Esophagus (tissue), 2 donors: Measurements from ENCODE around the gene RHBDF2. TPM values are rescaled to one million over a fixed set of nuclear protein-coding genes. Genes with fewer than 3 reads are reported as not detected.

Source experiments
- H3K27ac ChIP-seq, 2 donors: one replicate each; pipeline ENCODE4 v1.5.1; 2013; ENCODE audit warnings: low read depth in 2 of 2, mild to moderate bottlenecking in 2 of 2, inconsistent platforms in 1 of 2, low read length in 1 of 2, moderate library complexity in 1 of 2
- H3K27me3 ChIP-seq, 2 donors: one replicate each; pipeline ENCODE4 v1.6.1; 2013; ENCODE audit warnings: low read length in 2 of 2, control low read depth in 1 of 2, mild to moderate bottlenecking in 1 of 2; ENCODE audit not compliant: insufficient read depth in 2 of 2, control insufficient read depth in 1 of 2
- H3K36me3 ChIP-seq, 2 donors: one replicate each; pipeline ENCODE4 v1.6.1; 2013; ENCODE audit warnings: low read length in 1 of 2; ENCODE audit not compliant: control insufficient read depth in 2 of 2, insufficient read depth in 2 of 2
- H3K4me1 ChIP-seq, 2 donors: one replicate each; pipeline ENCODE4 v1.6.1; 2013; ENCODE audit warnings: low read length in 1 of 2; ENCODE audit not compliant: control insufficient read depth in 2 of 2, insufficient read depth in 2 of 2
- H3K4me3 ChIP-seq, 2 donors: one replicate each; pipeline ENCODE4 v1.5.1; 2013; ENCODE audit warnings: low read length in 2 of 2, mild to moderate bottlenecking in 2 of 2, low read depth in 1 of 2, moderate library complexity in 1 of 2
- H3K9me3 ChIP-seq, 2 donors: one replicate each; pipeline ENCODE4 v1.6.1; 2013; ENCODE audit warnings: mild to moderate bottlenecking in 2 of 2, low read depth in 1 of 2, low read length in 1 of 2, moderate library complexity in 1 of 2; ENCODE audit not compliant: control insufficient read depth in 2 of 2, insufficient read depth in 1 of 2
- WGBS, 2 donors: extraction: QIAGEN DNeasy Blood & Tissue Kit; methylation state at CpG; one replicate each; pipeline ENCODE4 v1.1.7; 2013; 5-methylcytosine and 5-hydroxymethylcytosine counted together
- polyA plus RNA-seq, 2 donors: library from polyadenylated mRNA; stranded (reverse); fragments of 200-250 nt; gene quantifications; one replicate each; pipeline ENCODE4 v1.2.3, GENCODE V29; 2013
- donor health status: healthy with polysubstance abuse.
- donor health status: Bipolar disorder and iron deficiency.

RHBDF2 gene
- polyA plus RNA-seq, 2 donors: 19.4 to 27.3 TPM

- 63 to 77% methylated on average over 8 of the region's 8 CpGs for WGBS, 2 donors
- no peaks in the 10 kb centered on the region for H3K27me3 ChIP-seq
- H3K4me3 ChIP-seq: no peak overlapping the region
- no peaks in the 10 kb centered on the region for H3K9me3 ChIP-seq
- H3K4me1 ChIP-seq: peaks cover 5 to 27% of the 10 kb centered on the region in 2 donors
- peak overlapping the region in 1 of 2 donors; percentile 49 for H3K27ac ChIP-seq
- peaks cover 0 to 2% of the 10 kb centered on the region in 2 donors for H3K36me3 ChIP-seq
Observed at GRCh38 chr17:76532072-76532651, 30.9 kb upstream of the RHBDF2 start.

- Histone ChIP-seq H3K36me3 (peaks cover 0 to 2% of the 10 kb centered on the region in 2 donors), H3K27me3 (no peaks in the 10 kb centered on the region), H3K27ac (peak overlapping the region; percentile 53 to 76), H3K9me3 (no peaks in the 10 kb centered on the region), H3K4me3 (no peak overlapping the region), H3K4me1 (peaks cover 5 to 27% of the 10 kb centered on the region in 2 donors)
- WGBS, 2 donors: 82 to 86% methylated on average over 17 to 18 of the region's 18 CpGs
Observed at GRCh38 chr17:76531486-76532038, 30.3 kb upstream of the RHBDF2 start.

GRCh38 chr17:76530811-76531485 lies 29.7 kb upstream of the RHBDF2 start:
- H3K9me3 ChIP-seq: no peaks in the 10 kb centered on the region
- H3K4me3 ChIP-seq: no peak overlapping the region
- peak overlapping the region; percentile 69 to 76 for H3K27ac ChIP-seq
- peaks cover 5 to 27% of the 10 kb centered on the region in 2 donors for H3K4me1 ChIP-seq
- 80 to 81% methylated on average over 23 to 32 of the region's 32 CpGs for WGBS, 2 donors
- H3K36me3 ChIP-seq: peaks cover 0 to 2% of the 10 kb centered on the region in 2 donors
- no peaks in the 10 kb centered on the region for H3K27me3 ChIP-seq

- H3K27ac ChIP-seq: peak overlapping the region; percentile 69 to 76
- no peaks in the 10 kb centered on the region for H3K27me3 ChIP-seq
- H3K4me3 ChIP-seq: no peak overlapping the region
- WGBS, 2 donors: 42 to 47% methylated on average over 23 of the region's 23 CpGs
- no peaks in the 10 kb centered on the region for H3K36me3 ChIP-seq
- H3K9me3 ChIP-seq: no peaks in the 10 kb centered on the region
- H3K4me1 ChIP-seq: peaks cover 5 to 28% of the 10 kb centered on the region in 2 donors
Observed at GRCh38 chr17:76530095-76530723, 29.0 kb upstream of the RHBDF2 start.

- Histone ChIP-seq H3K4me3 (no peak overlapping the region), H3K9me3 (no peaks in the 10 kb centered on the region), H3K27me3 (no peaks in the 10 kb centered on the region), H3K27ac (peak overlapping the region; percentile 69 to 76), H3K36me3 (no peaks in the 10 kb centered on the region), H3K4me1 (peaks cover 3 to 34% of the 10 kb centered on the region in 2 donors)
- 30 to 36% methylated on average over 20 of the region's 20 CpGs for WGBS, 2 donors
Observed at GRCh38 chr17:76529224-76530094, 28.2 kb upstream of the RHBDF2 start.

- H3K27ac ChIP-seq: peak overlapping the region; percentile 69 to 76
- no peaks in the 10 kb centered on the region for H3K36me3 ChIP-seq
- H3K4me1 ChIP-seq: peaks cover 3 to 35% of the 10 kb centered on the region in 2 donors
- no peaks in the 10 kb centered on the region for H3K9me3 ChIP-seq
- peak overlapping the region in 1 of 2 donors; percentile 19 for H3K4me3 ChIP-seq
- WGBS, 2 donors: 56 to 57% methylated on average over 31 of the region's 31 CpGs
- no peaks in the 10 kb centered on the region for H3K27me3 ChIP-seq
Observed at GRCh38 chr17:76528528-76529223, 27.5 kb upstream of the RHBDF2 start.

- Histone ChIP-seq H3K4me3 (peak overlapping the region in 1 of 2 donors; percentile 19), H3K4me1 (peaks cover 3 to 35% of the 10 kb centered on the region in 2 donors), H3K27me3 (no peaks in the 10 kb centered on the region), H3K27ac (peak overlapping the region; percentile 69 to 76), H3K36me3 (no peaks in the 10 kb centered on the region), H3K9me3 (no peaks in the 10 kb centered on the region)
- 73 to 80% methylated on average over 15 of the region's 15 CpGs for WGBS, 2 donors
Observed at GRCh38 chr17:76528156-76528527, 26.9 kb upstream of the RHBDF2 start.

- Histone ChIP-seq H3K36me3 (no peaks in the 10 kb centered on the region), H3K9me3 (no peaks in the 10 kb centered on the region), H3K4me1 (peaks cover 3 to 35% of the 10 kb centered on the region in 2 donors), H3K27ac (peak overlapping the region; percentile 47 to 76), H3K4me3 (no peak overlapping the region), H3K27me3 (no peaks in the 10 kb centered on the region)
- WGBS, 2 donors: 45 to 53% methylated on average over 26 of the region's 26 CpGs
Observed at GRCh38 chr17:76527430-76528111, 26.3 kb upstream of the RHBDF2 start.
